H1 (cell line): Measurements from ENCODE around the gene CMTM3. TPM values are rescaled to one million over a fixed set of nuclear protein-coding genes. Genes with fewer than 3 reads are reported as not detected.

ENCODE experiments used
- CTCF ChIA-PET: fragments of 300-600 bp; sonication (Branson Sonifier 250); formaldehyde crosslinking; loops from one replicate; lab custom pipeline; 2021; ENCODE audit not compliant: partially characterized antibody; lab: Charles Lee
- POLR2A ChIA-PET: fragments of 300-600 bp; sonication (Branson Sonifier 250); formaldehyde crosslinking; loops from one replicate; lab custom pipeline; 2021; ENCODE audit warnings: inconsistent platforms; ENCODE audit not compliant: partially characterized antibody; lab: Charles Lee
- DNase-seq, 2 experiments: peaks; one replicate each; pipeline versions ENCODE4 v3.0.0 to v3.0.0-alpha.2; 2010 to 2022; ENCODE audit warnings: low spot score in 2 of 2, low read depth in 1 of 2, mixed read lengths in 1 of 2
- FAIRE-seq: peaks from 2 replicates; lab custom pipeline; 2011; peaks lifted over from hg19 to GRCh38; lab: Jason Lieb, UNC
- H2AFZ ChIP-seq: 2 replicates; pipeline ENCODE4 v1.8.1; 2012; ENCODE audit warnings: low read length, inconsistent platforms
- H2AK5ac ChIP-seq: 2 replicates; pipeline ENCODE4 v1.6.1; 2013; ENCODE audit warnings: low read depth, low read length
- H2BK120ac ChIP-seq: replicated peaks from 2 replicates; pipeline ENCODE3; 2013; ENCODE audit warnings: low read depth, low read length, inconsistent platforms
- H2BK12ac ChIP-seq: 2 replicates; pipeline ENCODE4 v1.6.1; 2013; ENCODE audit warnings: low read depth, low read length
- H2BK15ac ChIP-seq: 2 replicates; pipeline ENCODE4 v1.6.1; 2013; ENCODE audit warnings: low read length
- H2BK20ac ChIP-seq: 2 replicates; pipeline ENCODE4 v1.6.1; 2013; ENCODE audit warnings: low read length
- H2BK5ac ChIP-seq: 2 replicates; pipeline ENCODE4 v1.6.1; 2013; ENCODE audit warnings: low read depth, low read length
- H3K14ac ChIP-seq: 2 replicates; pipeline ENCODE4 v1.6.1; 2013; ENCODE audit warnings: inconsistent platforms; ENCODE audit not compliant: insufficient read length
- H3K18ac ChIP-seq: 2 replicates; pipeline ENCODE4 v1.6.1; 2013; ENCODE audit warnings: low read length; ENCODE audit errors: extremely low read depth
- H3K23ac ChIP-seq: 2 replicates; pipeline ENCODE4 v1.6.1; 2013; ENCODE audit warnings: inconsistent platforms; ENCODE audit not compliant: insufficient read length
- H3K23me2 ChIP-seq: 2 replicates; pipeline ENCODE4 v1.6.1; 2013; ENCODE audit warnings: low read depth, low read length
- H3K27ac ChIP-seq: 2 replicates; pipeline ENCODE4 v1.6.1; 2011; ENCODE audit warnings: low read depth, low read length, inconsistent platforms
- H3K27me3 ChIP-seq, 4 experiments: replicated peaks in 1 of 4; 1 replicate in 1 of 4; 2 replicates in 3 of 4; pipeline versions ENCODE4 v1.6.1 to v1.8.1; 2011 to 2013; ENCODE audit warnings: low read length in 3 of 4, mild to moderate bottlenecking in 3 of 4, inconsistent platforms in 2 of 4, mixed read lengths in 2 of 4, moderate library complexity in 1 of 4; ENCODE audit not compliant: control insufficient read depth in 3 of 4, insufficient read depth in 3 of 4; ENCODE audit errors: extremely low read depth in 1 of 4
- H3K36me3 ChIP-seq, 4 experiments: 2 replicates each; pipeline versions ENCODE4 v1.6.1 to v1.8.1; 2011 to 2013; ENCODE audit warnings: mild to moderate bottlenecking in 4 of 4, low read length in 3 of 4, moderate library complexity in 2 of 4, control low read depth in 1 of 4, inconsistent platforms in 1 of 4; ENCODE audit not compliant: insufficient read depth in 4 of 4, control insufficient read depth in 2 of 4
- H3K4ac ChIP-seq: replicated peaks from 2 replicates; pipeline ENCODE3; 2013; ENCODE audit warnings: low read length, low read depth, mixed read lengths, inconsistent platforms; ENCODE audit not compliant: insufficient read length
- H3K4me1 ChIP-seq, 4 experiments: replicated peaks in 1 of 4; 1 replicate in 1 of 4; 2 replicates in 3 of 4; pipeline versions ENCODE4 v1.6.1 to v1.8.1; 2011 to 2013; ENCODE audit warnings: low read length in 3 of 4, inconsistent platforms in 2 of 4, mixed read lengths in 1 of 4; ENCODE audit not compliant: insufficient read depth in 4 of 4, control insufficient read depth in 3 of 4
- H3K4me2 ChIP-seq, 2 experiments: 2 replicates each; pipeline versions ENCODE4 v1.6.1 to v1.8.1; 2011 to 2013; ENCODE audit warnings: low read depth in 2 of 2, low read length in 2 of 2, control low read depth in 1 of 2, inconsistent platforms in 1 of 2, mild to moderate bottlenecking in 1 of 2; ENCODE audit not compliant: insufficient read depth in 1 of 2
- H3K4me3 ChIP-seq, 4 experiments: fragments of 200-600, 300-600 bp in 1 of 4; sonication (generic), shearing (Covaris generic), sonication (Bioruptor Twin) in 1 of 4; 2 replicates each; pipeline versions ENCODE4 v1.5.1 to v1.8.1; 2011 to 2016; ENCODE audit warnings: low read length in 4 of 4, low read depth in 3 of 4, control low read depth in 2 of 4, inconsistent platforms in 2 of 4, mild to moderate bottlenecking in 2 of 4, mixed read lengths in 1 of 4, moderate library complexity in 1 of 4; ENCODE audit not compliant: insufficient read depth in 2 of 4; ENCODE audit errors: extremely low read depth in 1 of 4
- H3K56ac ChIP-seq: replicated peaks from 2 replicates; pipeline ENCODE3; 2013; ENCODE audit warnings: low read depth, mild to moderate bottlenecking, mixed read lengths, low read length, inconsistent platforms; ENCODE audit not compliant: insufficient read length
- H3K79me1 ChIP-seq: 2 replicates; pipeline ENCODE4 v1.6.1; 2013; ENCODE audit warnings: low read depth, low read length, control low read depth
- H3K79me2 ChIP-seq, 2 experiments: 2 replicates each; pipeline versions ENCODE4 v1.6.1 to v1.8.1; 2012 to 2013; ENCODE audit warnings: low read length in 2 of 2, mild to moderate bottlenecking in 2 of 2, inconsistent platforms in 1 of 2; ENCODE audit not compliant: insufficient read depth in 2 of 2, control insufficient read depth in 1 of 2
- H3K9ac ChIP-seq, 4 experiments: replicated peaks in 1 of 4; 1 replicate in 1 of 4; 2 replicates in 3 of 4; pipeline versions ENCODE4 v1.6.1 to v1.8.1; 2011 to 2013; ENCODE audit warnings: low read depth in 3 of 4, low read length in 3 of 4, control low read depth in 2 of 4, mild to moderate bottlenecking in 2 of 4, moderate library complexity in 2 of 4, inconsistent platforms in 1 of 4; ENCODE audit errors: extremely low read depth in 1 of 4
- H3K9me3 ChIP-seq, 2 experiments: 2 replicates each; pipeline versions ENCODE4 v1.6.1 to v1.8.1; 2012 to 2013; ENCODE audit warnings: mild to moderate bottlenecking in 2 of 2, moderate library complexity in 2 of 2, control low read depth in 1 of 2, inconsistent platforms in 1 of 2, low read depth in 1 of 2, low read length in 1 of 2, mixed read lengths in 1 of 2; ENCODE audit not compliant: insufficient read depth in 2 of 2
- H4K20me1 ChIP-seq, 2 experiments: replicated peaks in 1 of 2; 2 replicates each; pipeline versions ENCODE3 to v1.8.1; 2011 to 2013; ENCODE audit warnings: inconsistent platforms in 2 of 2, low read length in 2 of 2, mild to moderate bottlenecking in 1 of 2; ENCODE audit not compliant: insufficient read depth in 2 of 2, control insufficient read depth in 1 of 2
- H4K5ac ChIP-seq: 2 replicates; pipeline ENCODE4 v1.6.1; 2013; ENCODE audit warnings: low read length, low read depth, mixed read lengths, inconsistent platforms; ENCODE audit not compliant: insufficient read length
- H4K8ac ChIP-seq: 2 replicates; pipeline ENCODE4 v1.8.0; 2013; ENCODE audit warnings: mild to moderate bottlenecking, moderate library complexity, low read length, inconsistent platforms; ENCODE audit not compliant: insufficient read depth; ENCODE audit errors: extremely low read depth
- H4K91ac ChIP-seq: replicated peaks from 2 replicates; pipeline ENCODE3; 2013; ENCODE audit warnings: low read length, mixed read lengths, inconsistent platforms; ENCODE audit not compliant: insufficient read length
- EP300 ChIP-seq, 2 experiments: IDR thresholded peaks; 1 replicate in 1 of 2; 2 replicates in 1 of 2; pipeline ENCODE4 v1.6.1; 2011 to 2012; ENCODE audit warnings: low read depth in 2 of 2, low read length in 2 of 2, mild to moderate bottlenecking in 2 of 2, borderline replicate concordance in 1 of 2, inconsistent platforms in 1 of 2, moderate library complexity in 1 of 2
- SIRT6 ChIP-seq: IDR thresholded peaks from one replicate; pipeline ENCODE4 v1.7.1; 2012; ENCODE audit warnings: low read length, inconsistent platforms
- WGBS, 2 experiments: shearing (Covaris generic) in 1 of 2; methylation state at CpG; one replicate each; pipeline versions ENCODE4 v1.1.6 to v1.1.7; 2013 to 2015; ENCODE audit warnings: low lambda C conversion rate in 2 of 2, mixed read lengths in 2 of 2, inconsistent platforms in 1 of 2, low coverage in 1 of 2, missing lambda C conversion rate in 1 of 2; ENCODE audit not compliant: insufficient replicate concordance in 2 of 2, insufficient coverage in 1 of 2, insufficient read length in 1 of 2; ENCODE audit errors: extremely low coverage in 1 of 2, missing lambda C conversion rate in 1 of 2; 5-methylcytosine and 5-hydroxymethylcytosine counted together
- polyA plus RNA-seq, 7 experiments: library from polyadenylated mRNA; depleted of rRNA in 3 of 7; stranded (reverse) in 5 of 7; unstranded in 2 of 7; fragments of >200 nt in 5 of 7; fragments of 200-250 nt in 2 of 7; gene quantifications; 1 replicate in 5 of 7; 2 replicates in 1 of 7; 4 replicates in 1 of 7; pipeline versions ENCODE4 v1.2.1 to v1.2.3, GENCODE V29; 2011 to 2013; ENCODE audit warnings: missing spikeins in 2 of 7, mixed read lengths in 2 of 7
- total RNA-seq: library from RNA; stranded (reverse); fragmentation: NEBNext Ultra II Directional; extraction: Animal tissue kit (Norgen Biotek cat#: 25700); gene quantifications from 2 replicates; pipeline ENCODE4 v1.2.1, GENCODE V29; 2021

CMTM3 gene
- total and polyA plus RNA-seq, 2 of the 8 experiments (the other 6 are each of a cell fraction or from before 2014, with no cell fraction given) = 24.7 to 24.8 TPM

DNA sequence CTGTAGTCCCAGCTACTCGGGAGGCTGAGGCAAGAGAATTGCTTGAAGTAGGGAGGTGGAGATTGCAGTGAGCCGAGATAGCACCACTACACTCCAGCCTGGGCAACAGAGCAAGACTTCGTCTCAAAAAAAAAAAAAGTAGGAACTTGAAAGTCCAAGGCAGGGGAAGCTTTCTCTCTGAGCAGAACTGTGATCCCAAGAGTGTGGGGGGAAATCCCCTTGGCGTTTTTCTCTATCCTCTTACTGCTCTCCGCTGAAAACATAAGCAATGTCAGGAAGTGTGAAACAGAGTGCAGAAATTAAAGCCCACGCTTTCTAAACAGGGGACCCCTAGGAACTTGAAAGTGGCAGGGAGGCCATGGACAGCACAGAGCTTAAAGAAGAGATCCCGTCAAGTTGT, 9.8 kb upstream of the CMTM3 start:
- Histone ChIP-seq H3K36me3 (no peaks in the 10 kb centered on the region), H3K14ac (no peak overlapping the region), H4K91ac (no peak overlapping the region), H3K79me1 (no peaks in the 10 kb centered on the region), H3K4ac (no peak overlapping the region), H4K20me1 (no peaks in the 10 kb centered on the region), H3K4me3 (no peak overlapping the region), H2BK15ac (no peak overlapping the region), H3K27me3 (no peaks in the 10 kb centered on the region), H2BK120ac (no peak overlapping the region), H2BK12ac (no peak overlapping the region), H3K4me1 (no peaks in the 10 kb centered on the region), H4K8ac (no peak overlapping the region), H2AK5ac (no peak overlapping the region), H3K79me2 (no peaks in the 10 kb centered on the region), H3K27ac (no peak overlapping the region), H2BK5ac (no peak overlapping the region), H3K23ac (no peak overlapping the region), H2AFZ (no peak overlapping the region), H3K4me2 (no peak overlapping the region), H3K18ac (no peak overlapping the region), H3K56ac (no peak overlapping the region), H2BK20ac (no peak overlapping the region), H3K9ac (no peak overlapping the region), H4K5ac (no peak overlapping the region), H3K23me2 (no peaks in the 10 kb centered on the region), H3K9me3 (no peaks in the 10 kb centered on the region)
- FAIRE-seq = no peak
- no peak for DNase-seq
- POLR2A ChIA-PET = interaction anchor here (1.0 kb wide), 1 partner anchor 9 kb away, joined by 4 read pairs; the partner anchor contains the start of gene CMTM3
- 82% methylated on average over 7 of the region's 7 CpGs; no CpG with 5 or more reads in 1 of the 2 experiments for WGBS, 2 experiments
- CTCF ChIA-PET = interaction anchor here (1.2 kb wide), 2 partner anchors 9 to 69 kb away, joined by 3 to 4 read pairs; no protein-coding TSS in a partner anchor
- TF ChIP-seq EP300 (IDR thresholded peaks at IDR 0.05; ENCODE audit: borderline replicate concordance in 1 of 2, low read depth in 2 of 2, low read length in 2 of 2) = no peak
- no peak for TF ChIP-seq SIRT6
